DMS114 treated with DMSO at 0.1 percent for 48 hours (cell line): ENCODE results near the gene FAM162A.
A peak's percentile ranks its signal among the peaks of the same experiment; 100 is the strongest.
"Not testable (repeated sequence)": the region's sequence is repeated elsewhere in the genome, so short reads cannot be mapped to it uniquely, and the experiment has no call there.

Source experiments
- DNase-seq: peaks from one replicate; lab custom pipeline; 2025; ENCODE audit not compliant: unreplicated experiment; lab: John Stamatoyannopoulos, UW

FAM162A gene

GRCh38 chr3:122383771-122384697 is at the start of gene FAM162A:
Gene FAM162A, plus strand, starts transcription at chr3:122384182. Its CDS starts 84 bp downstream, at chr3:122384266.
- DNase-seq, result peak; percentile 79

GRCh38 chr3:122342803-122343202 is 41.2 kb upstream of the FAM162A start:
- DNase-seq, result no peak

- DNase-seq, result no peak
These were observed 40.3 kb upstream of the FAM162A start for GRCh38 chr3:122343654-122344053.

GRCh38 chr3:122349171-122349570 is 34.8 kb upstream of the FAM162A start:
- DNase-seq, result no peak

- DNase-seq, result no peak
These were observed 33.1 kb upstream of the FAM162A start for GRCh38 chr3:122350814-122351418.

GRCh38 chr3:122351612-122352011 is 32.4 kb upstream of the FAM162A start:
- no peak for DNase-seq

- DNase-seq, result no peak
These were observed 30.8 kb upstream of the FAM162A start for GRCh38 chr3:122353215-122353614.

- no peak for DNase-seq
These were observed 30.0 kb upstream of the FAM162A start for GRCh38 chr3:122353893-122354401.

GRCh38 chr3:122355612-122356011 is 28.4 kb upstream of the FAM162A start:
- no peak for DNase-seq

GRCh38 chr3:122356402-122356801 is 27.6 kb upstream of the FAM162A start:
- DNase-seq, result no peak

- DNase-seq, result no peak
These were observed 25.9 kb upstream of the FAM162A start for GRCh38 chr3:122357828-122358702.

- no peak for DNase-seq
These were observed 25.3 kb upstream of the FAM162A start for GRCh38 chr3:122358703-122359032.

- no peak for DNase-seq
These were observed 22.0 kb upstream of the FAM162A start for GRCh38 chr3:122362026-122362425.

GRCh38 chr3:122364490-122364889 is 19.5 kb upstream of the FAM162A start:
- DNase-seq, result no peak

- DNase-seq, result no peak
These were observed 18.9 kb upstream of the FAM162A start for GRCh38 chr3:122365073-122365472.

GRCh38 chr3:122365582-122366378 is 18.2 kb upstream of the FAM162A start:
- DNase-seq, result not testable (repeated sequence)

GRCh38 chr3:122366379-122366749 is 17.6 kb upstream of the FAM162A start:
- DNase-seq, result no peak

GRCh38 chr3:122374034-122374433 is 9.9 kb upstream of the FAM162A start:
- no peak for DNase-seq

GRCh38 chr3:122377975-122378374 is 6.0 kb upstream of the FAM162A start:
- DNase-seq, result no peak

GRCh38 chr3:122382888-122383666 is 905 bp upstream of the FAM162A start, which contains the start of gene MIX23:
Gene MIX23, minus strand, starts transcription at chr3:122383231. Its CDS starts 7 bp downstream, at chr3:122383224.
- peak; percentile 62 for DNase-seq
